Kidney epithelial cell (primary cell): ENCODE data around the gene NCKAP5. TPM values are rescaled to one million over a fixed set of nuclear protein-coding genes. Genes with fewer than 3 reads are reported as not detected.

Experiments used
- DNase-seq: peaks from one replicate; pipeline ENCODE4 v3.0.0-alpha.2; 2010; ENCODE audit warnings: low read depth
- H3K27me3 ChIP-seq: 2 replicates; pipeline ENCODE4 v1.6.0; 2011; ENCODE audit warnings: low read length; ENCODE audit not compliant: control insufficient read depth, insufficient read depth
- H3K36me3 ChIP-seq: 2 replicates; pipeline ENCODE4 v1.5.1; 2011; ENCODE audit warnings: low read length; ENCODE audit not compliant: control insufficient read depth, insufficient read depth
- H3K4me3 ChIP-seq: 2 replicates; pipeline ENCODE4 v1.5.1; 2011; ENCODE audit warnings: low read depth, mild to moderate bottlenecking, control low read depth, low read length
- total RNA-seq: library from RNA; depleted of rRNA; stranded (reverse); fragments of >200 nt; gene quantifications from 2 replicates; pipeline ENCODE4 v1.2.3, GENCODE V29; 2015
- TF ChIP-seq, protein P1 (sequence below): IDR thresholded peaks from 2 replicates; pipeline ENCODE4 v1.5.1; 2011; ENCODE audit warnings: mild to moderate bottlenecking, moderate library complexity, low read length, control low read depth, inconsistent platforms; ENCODE audit not compliant: insufficient read depth, poor library complexity, severe bottlenecking

NCKAP5 gene
- total RNA-seq, 1 donor from 2014 or later, result 0.33 TPM

GRCh38 chr2:132779206-132779721 lies 789.0 kb downstream of the NCKAP5 start:
- TF ChIP-seq, protein P1, sequence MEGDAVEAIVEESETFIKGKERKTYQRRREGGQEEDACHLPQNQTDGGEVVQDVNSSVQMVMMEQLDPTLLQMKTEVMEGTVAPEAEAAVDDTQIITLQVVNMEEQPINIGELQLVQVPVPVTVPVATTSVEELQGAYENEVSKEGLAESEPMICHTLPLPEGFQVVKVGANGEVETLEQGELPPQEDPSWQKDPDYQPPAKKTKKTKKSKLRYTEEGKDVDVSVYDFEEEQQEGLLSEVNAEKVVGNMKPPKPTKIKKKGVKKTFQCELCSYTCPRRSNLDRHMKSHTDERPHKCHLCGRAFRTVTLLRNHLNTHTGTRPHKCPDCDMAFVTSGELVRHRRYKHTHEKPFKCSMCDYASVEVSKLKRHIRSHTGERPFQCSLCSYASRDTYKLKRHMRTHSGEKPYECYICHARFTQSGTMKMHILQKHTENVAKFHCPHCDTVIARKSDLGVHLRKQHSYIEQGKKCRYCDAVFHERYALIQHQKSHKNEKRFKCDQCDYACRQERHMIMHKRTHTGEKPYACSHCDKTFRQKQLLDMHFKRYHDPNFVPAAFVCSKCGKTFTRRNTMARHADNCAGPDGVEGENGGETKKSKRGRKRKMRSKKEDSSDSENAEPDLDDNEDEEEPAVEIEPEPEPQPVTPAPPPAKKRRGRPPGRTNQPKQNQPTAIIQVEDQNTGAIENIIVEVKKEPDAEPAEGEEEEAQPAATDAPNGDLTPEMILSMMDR, result no peak
- H3K27me3 ChIP-seq, result no peaks in the 10 kb centered on the region
- H3K4me3 ChIP-seq, result no peak overlapping the region
- no peaks in the 10 kb centered on the region for H3K36me3 ChIP-seq
- no peak for DNase-seq

GRCh38 chr2:132776287-132776686 lies 792.0 kb downstream of the NCKAP5 start:
- DNase-seq, result peak; percentile 23
- Histone ChIP-seq H3K36me3 (no peaks in the 10 kb centered on the region), H3K27me3 (no peaks in the 10 kb centered on the region), H3K4me3 (no peak overlapping the region)
- TF ChIP-seq, protein P1, result no peak

- no peak overlapping the region for H3K4me3 ChIP-seq
- TF ChIP-seq, protein P1, result no peak
- DNase-seq, result no peak
- no peaks in the 10 kb centered on the region for H3K36me3 ChIP-seq
- no peaks in the 10 kb centered on the region for H3K27me3 ChIP-seq
These were observed 794.1 kb downstream of the NCKAP5 start for GRCh38 chr2:132774189-132774588.

DNA sequence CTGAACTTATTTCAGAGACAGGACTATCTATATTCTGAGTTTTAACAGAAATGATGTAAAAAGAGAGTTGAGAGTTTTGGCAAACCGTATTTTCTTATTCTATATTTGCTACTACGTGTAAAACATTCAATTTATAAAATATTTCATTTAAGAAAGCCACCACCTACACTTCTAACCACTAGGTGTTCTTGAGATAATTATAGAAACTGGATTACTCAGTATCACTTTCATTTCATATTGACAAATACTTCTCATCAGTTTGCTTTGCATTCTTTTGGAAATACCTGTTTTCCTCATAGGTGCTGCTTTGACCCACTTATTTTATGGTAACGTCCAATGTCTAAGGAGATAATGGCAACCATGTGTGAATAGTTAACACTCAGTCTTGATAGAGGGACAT lies 794.9 kb downstream of the NCKAP5 start:
- Histone ChIP-seq H3K36me3 (no peaks in the 10 kb centered on the region), H3K27me3 (no peaks in the 10 kb centered on the region), H3K4me3 (no peak overlapping the region)
- TF ChIP-seq, protein P1, result no peak
- no peak for DNase-seq

DNA sequence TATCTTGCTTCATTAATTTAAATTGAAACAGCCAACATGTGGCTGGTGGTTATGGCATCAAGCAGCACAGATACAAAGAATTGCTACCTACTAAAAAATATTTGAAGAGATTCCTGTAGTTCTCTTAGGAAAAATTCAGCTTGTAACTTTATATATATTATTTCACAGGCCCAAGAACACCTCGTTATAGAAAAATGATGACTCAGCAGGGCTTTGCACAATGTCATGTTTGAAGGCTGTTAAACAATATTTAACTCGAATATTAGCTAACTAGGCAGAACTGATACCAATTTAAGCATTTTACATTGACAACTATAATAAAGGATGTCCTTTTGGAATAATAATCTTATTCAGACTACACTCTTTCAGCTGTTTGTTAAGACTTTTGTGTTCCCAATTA lies 795.9 kb downstream of the NCKAP5 start:
- H3K36me3 ChIP-seq, result no peaks in the 10 kb centered on the region
- TF ChIP-seq, protein P1, result no peak
- no peak for DNase-seq

DNA sequence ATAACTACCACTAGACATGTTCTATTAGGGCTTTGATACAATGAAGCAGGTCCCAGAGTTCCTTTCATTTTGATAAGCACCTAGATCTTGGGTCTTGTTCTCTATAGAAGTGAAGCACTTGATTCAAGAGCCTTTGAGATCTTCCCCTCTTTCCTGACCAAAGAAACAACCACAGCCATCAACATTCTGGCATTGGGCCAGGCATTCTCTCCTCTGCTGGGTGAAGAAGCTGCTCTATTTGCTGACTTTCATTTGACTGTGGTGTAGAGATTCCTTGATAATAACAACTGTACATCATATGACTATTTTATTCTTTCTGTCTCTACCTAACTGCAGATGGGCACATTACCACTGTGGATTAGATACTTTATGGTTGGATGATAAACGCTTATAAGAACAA lies 801.7 kb downstream of the NCKAP5 start:
- no peak for DNase-seq
- no peaks in the 10 kb centered on the region for H3K27me3 ChIP-seq
- TF ChIP-seq, protein P1, result no peak
- no peak overlapping the region for H3K4me3 ChIP-seq
- no peaks in the 10 kb centered on the region for H3K36me3 ChIP-seq

More for the DNA sequence above, 795.9 kb downstream of the NCKAP5 start:
- Histone ChIP-seq H3K27me3 (no peaks in the 10 kb centered on the region), H3K4me3 (no peak overlapping the region)
